Naive B cell (primary cell): ENCODE data around the gene SSU72. TPM values are rescaled to one million over a fixed set of nuclear protein-coding genes. Genes with fewer than 3 reads are reported as not detected.

Source experiments
- ATAC-seq, 2 donors: fragments of 150-1000 bp; cut with Tn5 transposase; 2 replicates each; pipeline ENCODE4 v1.10.0; 2021; ENCODE audit warnings: low read depth in 2 of 2, mild to moderate bottlenecking in 2 of 2, moderate library complexity in 2 of 2
- DNase-seq: peaks from one replicate; pipeline ENCODE4 v3.0.0; 2022
- H3K27ac Mint-ChIP-seq, 6 donors: one replicate each; pipeline ENCODE4 v1.8.0; 2020 to 2022; ENCODE audit warnings: mild to moderate bottlenecking in 6 of 6, mixed read lengths in 6 of 6, moderate library complexity in 5 of 6, inconsistent platforms in 2 of 6
- H3K27me3 Mint-ChIP-seq, 3 donors: one replicate each; pipeline ENCODE4 v1.8.0; 2021 to 2022; ENCODE audit warnings: mixed read lengths in 3 of 3, mild to moderate bottlenecking in 1 of 3
- H3K36me3 Mint-ChIP-seq, 2 donors: one replicate each; pipeline ENCODE4 v1.8.0; 2020 to 2022; ENCODE audit warnings: mixed read lengths in 2 of 2, inconsistent platforms in 1 of 2, mild to moderate bottlenecking in 1 of 2
- H3K4me1 Mint-ChIP-seq, 3 donors: one replicate each; pipeline ENCODE4 v1.8.0; 2020 to 2022; ENCODE audit warnings: mixed read lengths in 3 of 3, inconsistent platforms in 1 of 3, mild to moderate bottlenecking in 1 of 3, moderate library complexity in 1 of 3
- H3K4me3 Mint-ChIP-seq, 8 donors: one replicate each; pipeline ENCODE4 v1.8.0; 2020 to 2022; ENCODE audit warnings: mild to moderate bottlenecking in 8 of 8, mixed read lengths in 8 of 8, moderate library complexity in 8 of 8, inconsistent platforms in 2 of 8
- H3K9me3 Mint-ChIP-seq, 7 donors: one replicate each; pipeline ENCODE4 v1.8.0; 2020 to 2022; ENCODE audit warnings: mixed read lengths in 7 of 7, mild to moderate bottlenecking in 5 of 7, inconsistent platforms in 2 of 7, moderate library complexity in 1 of 7
- polyA plus RNA-seq, 6 donors: library from polyadenylated mRNA; unstranded; fragments of 300-500 nt; fragmentation: Illumina TruSeq; gene quantifications; one replicate each; pipeline ENCODE4 v1.2.3, GENCODE V29; 2021; ENCODE audit warnings: low read depth in 6 of 6

Gene SSU72
- polyA plus RNA-seq, 6 donors from 2014 or later = 165 to 257 (median 213) TPM

- no peaks in the 10 kb centered on the region for H3K9me3 Mint-ChIP-seq
- no peaks in the 10 kb centered on the region for H3K27me3 Mint-ChIP-seq
- peaks cover 22 to 46% (median 30%) of the 10 kb centered on the region in 3 donors for H3K4me1 Mint-ChIP-seq
- ATAC-seq (peak; percentile 73 to 76), DNase-seq (peak; percentile 85)
- peaks cover 0 to 4% of the 10 kb centered on the region in 2 donors for H3K36me3 Mint-ChIP-seq
- peak overlapping the region; percentile 96 to 100 (median 99) for H3K27ac Mint-ChIP-seq
- peak overlapping the region; percentile 81 to 99 (median 97) for H3K4me3 Mint-ChIP-seq
Measured at GRCh38 chr1:1573843-1574720, 581 bp downstream of the SSU72 start.

GRCh38 chr1:1569341-1569740 is 5.3 kb downstream of the SSU72 start:
- H3K4me1 Mint-ChIP-seq = peaks cover 21 to 73% (median 44%) of the 10 kb centered on the region in 3 donors
- DNase-seq = no peak
- peak overlapping the region in 1 of 8 donors; percentile 73 for H3K4me3 Mint-ChIP-seq
- H3K9me3 Mint-ChIP-seq = no peaks in the 10 kb centered on the region
- H3K27ac Mint-ChIP-seq = peak overlapping the region in 4 of 6 donors; percentile 7 to 57 (median 26)
- ATAC-seq = no peak
- peaks cover 6 to 8% of the 10 kb centered on the region in 2 donors for H3K36me3 Mint-ChIP-seq
- no peaks in the 10 kb centered on the region for H3K27me3 Mint-ChIP-seq

GRCh38 chr1:1567891-1568291 is 6.8 kb downstream of the SSU72 start:
- Mint-ChIP-seq H3K27ac (no peak overlapping the region), H3K4me1 (peaks cover 15 to 63% (median 36%) of the 10 kb centered on the region in 3 donors), H3K36me3 (peaks cover 4 to 8% of the 10 kb centered on the region in 2 donors), H3K4me3 (peak overlapping the region in 1 of 8 donors; percentile 41), H3K27me3 (no peaks in the 10 kb centered on the region), H3K9me3 (no peaks in the 10 kb centered on the region)
- ATAC-seq = no peak
- no peak for DNase-seq

GRCh38 chr1:1567152-1567875 is 7.3 kb downstream of the SSU72 start:
- Mint-ChIP-seq H3K4me1 (peaks cover 15 to 64% (median 36%) of the 10 kb centered on the region in 3 donors), H3K9me3 (no peaks in the 10 kb centered on the region), H3K27ac (peak overlapping the region in 4 of 6 donors; percentile 27 to 77 (median 54)), H3K27me3 (no peaks in the 10 kb centered on the region), H3K4me3 (no peak overlapping the region), H3K36me3 (peaks cover 4 to 8% of the 10 kb centered on the region in 2 donors)
- ATAC-seq (no peak), DNase-seq (no peak)

- Mint-ChIP-seq H3K36me3 (peaks cover 4 to 8% of the 10 kb centered on the region in 2 donors), H3K4me1 (peaks cover 16 to 58% (median 40%) of the 10 kb centered on the region in 3 donors), H3K9me3 (no peaks in the 10 kb centered on the region), H3K27me3 (no peaks in the 10 kb centered on the region), H3K27ac (peak overlapping the region in 1 of 6 donors; percentile 27), H3K4me3 (no peak overlapping the region)
- no peak for DNase-seq
- ATAC-seq = no peak
Measured at GRCh38 chr1:1565340-1565739, 9.3 kb downstream of the SSU72 start.

GRCh38 chr1:1564268-1564667 is 10.4 kb downstream of the SSU72 start:
- H3K27ac Mint-ChIP-seq = no peak overlapping the region
- H3K9me3 Mint-ChIP-seq = no peaks in the 10 kb centered on the region
- no peaks in the 10 kb centered on the region for H3K27me3 Mint-ChIP-seq
- ATAC-seq (no peak), DNase-seq (no peak)
- peaks cover 4 to 8% of the 10 kb centered on the region in 2 donors for H3K36me3 Mint-ChIP-seq
- H3K4me3 Mint-ChIP-seq = peak overlapping the region in 1 of 8 donors; percentile 3
- peaks cover 10 to 49% (median 29%) of the 10 kb centered on the region in 3 donors for H3K4me1 Mint-ChIP-seq

GRCh38 chr1:1563688-1564087 is 11.0 kb downstream of the SSU72 start:
- no peaks in the 10 kb centered on the region for H3K27me3 Mint-ChIP-seq
- H3K36me3 Mint-ChIP-seq = peaks cover 4 to 8% of the 10 kb centered on the region in 2 donors
- DNase-seq (no peak), ATAC-seq (no peak)
- H3K27ac Mint-ChIP-seq = peak overlapping the region in 2 of 6 donors; percentile 12 to 37
- H3K9me3 Mint-ChIP-seq = no peaks in the 10 kb centered on the region
- H3K4me1 Mint-ChIP-seq = peaks cover 10 to 43% (median 28%) of the 10 kb centered on the region in 3 donors
- no peak overlapping the region for H3K4me3 Mint-ChIP-seq

- H3K4me3 Mint-ChIP-seq = no peak overlapping the region
- H3K9me3 Mint-ChIP-seq = no peaks in the 10 kb centered on the region
- no peak for ATAC-seq
- H3K36me3 Mint-ChIP-seq = peaks cover 4 to 8% of the 10 kb centered on the region in 2 donors
- H3K27me3 Mint-ChIP-seq = no peaks in the 10 kb centered on the region
- peak overlapping the region in 1 of 6 donors; percentile 29 for H3K27ac Mint-ChIP-seq
- no peak for DNase-seq
- peaks cover 10 to 37% (median 28%) of the 10 kb centered on the region in 3 donors for H3K4me1 Mint-ChIP-seq
Measured at GRCh38 chr1:1562556-1563195, 12.0 kb downstream of the SSU72 start.

- no peaks in the 10 kb centered on the region for H3K27me3 Mint-ChIP-seq
- peak overlapping the region in 1 of 8 donors; percentile 29 for H3K4me3 Mint-ChIP-seq
Measured at GRCh38 chr1:1561801-1562470, 12.7 kb downstream of the SSU72 start.

GRCh38 chr1:1560178-1560577 is 14.5 kb downstream of the SSU72 start:
- ATAC-seq (no peak), DNase-seq (no peak)
- Mint-ChIP-seq H3K4me1 (peaks cover 4 to 21% (median 16%) of the 10 kb centered on the region in 3 donors), H3K9me3 (no peaks in the 10 kb centered on the region), H3K27me3 (no peaks in the 10 kb centered on the region), H3K4me3 (peak overlapping the region in 1 of 8 donors; percentile 70), H3K36me3 (peaks cover 4 to 8% of the 10 kb centered on the region in 2 donors), H3K27ac (peak overlapping the region in 2 of 6 donors; percentile 50 to 74)

More at GRCh38 chr1:1561801-1562470, 12.7 kb downstream of the SSU72 start:
- peak overlapping the region in 3 of 6 donors; percentile 49 to 94 (median 51) for H3K27ac Mint-ChIP-seq
- H3K36me3 Mint-ChIP-seq = peaks cover 4 to 8% of the 10 kb centered on the region in 2 donors
- ATAC-seq (peak in 1 of 2 donors; percentile 5), DNase-seq (no peak)
- peaks cover 5 to 33% (median 23%) of the 10 kb centered on the region in 3 donors for H3K4me1 Mint-ChIP-seq
- no peaks in the 10 kb centered on the region for H3K9me3 Mint-ChIP-seq

GRCh38 chr1:1559066-1559465 is 15.6 kb downstream of the SSU72 start:
- no peak for ATAC-seq
- no peaks in the 10 kb centered on the region for H3K27me3 Mint-ChIP-seq
- peak overlapping the region in 1 of 8 donors; percentile 22 for H3K4me3 Mint-ChIP-seq
- DNase-seq = no peak
- peaks cover 4 to 18% (median 8%) of the 10 kb centered on the region in 3 donors for H3K4me1 Mint-ChIP-seq
- H3K9me3 Mint-ChIP-seq = no peaks in the 10 kb centered on the region
- H3K36me3 Mint-ChIP-seq = no peaks in the 10 kb centered on the region
- peak overlapping the region in 3 of 6 donors; percentile 34 to 81 (median 38) for H3K27ac Mint-ChIP-seq

- Mint-ChIP-seq H3K4me1 (peaks cover 4 to 18% (median 8%) of the 10 kb centered on the region in 3 donors), H3K36me3 (no peaks in the 10 kb centered on the region), H3K4me3 (no peak overlapping the region), H3K27ac (peak overlapping the region in 3 of 6 donors; percentile 10 to 81 (median 34)), H3K9me3 (no peaks in the 10 kb centered on the region), H3K27me3 (no peaks in the 10 kb centered on the region)
- ATAC-seq (no peak), DNase-seq (no peak)
Measured at GRCh38 chr1:1558591-1558990, 16.1 kb downstream of the SSU72 start.
